Measurements from ENCODE around the gene PIAS2. TPM values are rescaled to one million over a fixed set of nuclear protein-coding genes. Genes with fewer than 3 reads are reported as not detected.

PIAS2 gene
- polyA plus RNA-seq, 3 donors: 22.7 to 26.5 (median 24.6) TPM

DNA sequence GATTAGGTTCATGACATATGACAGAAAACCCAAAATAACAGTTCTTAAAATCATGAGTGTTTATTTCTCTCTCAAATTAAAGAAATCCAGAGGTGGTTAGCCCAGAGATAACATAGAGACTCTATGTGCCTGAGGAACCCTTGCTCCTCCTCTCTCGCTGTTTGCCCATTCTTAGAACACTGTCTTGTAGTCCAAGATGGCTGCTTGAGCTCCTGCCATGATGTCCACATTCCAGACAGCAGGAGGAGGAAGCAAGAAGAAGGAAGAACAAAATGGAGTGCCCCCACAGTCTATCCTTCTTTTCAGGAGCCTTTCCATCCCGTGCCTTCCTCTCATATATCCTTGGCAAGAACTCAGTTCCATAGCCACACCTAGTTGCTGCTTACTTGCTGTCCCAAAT is 146.6 kb downstream of the PIAS2 start:
- DNase-seq (ENCODE audit: low read depth in 3 of 3, low spot score in 2 of 3): no peak

DNA sequence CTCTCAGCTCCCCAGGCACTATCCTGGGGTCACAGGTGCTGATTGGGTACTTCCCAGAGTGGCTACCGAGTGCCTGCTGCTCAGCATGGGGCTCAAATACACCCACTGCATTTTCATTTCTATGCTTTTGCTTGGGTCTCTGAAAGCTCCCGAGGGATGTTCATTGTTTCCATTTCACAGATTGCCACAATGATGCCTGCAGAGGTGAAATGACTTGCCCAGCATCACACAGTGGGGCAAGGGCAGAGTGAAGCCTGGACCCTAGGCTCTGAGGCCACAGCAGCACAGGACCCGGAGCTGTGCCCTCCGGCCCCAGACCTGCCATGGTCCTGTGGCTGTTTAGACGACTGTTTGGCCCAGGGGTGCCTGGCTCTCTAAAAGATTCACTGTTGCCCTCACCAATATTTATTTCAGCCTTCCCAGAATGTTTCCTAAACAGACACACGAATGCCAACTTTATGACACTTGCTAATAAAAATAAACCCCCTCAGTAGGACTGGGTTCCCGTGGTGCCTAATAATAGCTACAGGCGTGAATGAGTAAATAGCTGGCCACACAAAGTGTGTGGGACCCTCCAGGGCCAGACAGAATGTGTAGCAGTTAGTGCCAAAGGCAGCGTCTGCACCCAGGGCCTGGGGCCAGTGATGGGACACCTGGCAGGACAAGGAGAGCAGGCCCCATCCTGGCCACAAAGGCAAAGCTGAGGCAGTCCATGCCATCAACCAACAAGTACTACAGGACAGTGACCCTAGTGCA is 149.0 kb downstream of the PIAS2 start:
- no peak for DNase-seq (ENCODE audit: low read depth in 3 of 3, low spot score in 2 of 3)

DNA sequence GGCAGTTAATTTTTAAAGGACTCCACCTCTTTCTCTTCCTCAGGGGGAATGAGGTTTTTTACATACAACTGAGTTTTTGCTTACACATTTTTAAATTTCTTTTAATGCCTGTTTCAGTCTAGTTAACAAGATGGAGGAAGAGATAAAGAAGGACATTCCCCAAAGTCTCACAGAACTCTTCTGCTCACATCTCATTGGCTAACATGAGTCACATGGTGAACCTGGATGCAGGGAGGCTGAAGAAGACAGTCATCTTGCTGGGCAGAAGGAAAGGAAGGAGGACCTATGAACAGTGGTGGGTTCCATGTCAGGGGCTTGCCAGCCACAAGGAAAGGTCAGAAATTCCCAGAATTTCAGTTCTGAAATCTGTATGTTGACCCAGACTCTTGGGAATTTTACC is 150.1 kb downstream of the PIAS2 start:
- no peak for DNase-seq (ENCODE audit: low read depth in 3 of 3, low spot score in 2 of 3)

DNA sequence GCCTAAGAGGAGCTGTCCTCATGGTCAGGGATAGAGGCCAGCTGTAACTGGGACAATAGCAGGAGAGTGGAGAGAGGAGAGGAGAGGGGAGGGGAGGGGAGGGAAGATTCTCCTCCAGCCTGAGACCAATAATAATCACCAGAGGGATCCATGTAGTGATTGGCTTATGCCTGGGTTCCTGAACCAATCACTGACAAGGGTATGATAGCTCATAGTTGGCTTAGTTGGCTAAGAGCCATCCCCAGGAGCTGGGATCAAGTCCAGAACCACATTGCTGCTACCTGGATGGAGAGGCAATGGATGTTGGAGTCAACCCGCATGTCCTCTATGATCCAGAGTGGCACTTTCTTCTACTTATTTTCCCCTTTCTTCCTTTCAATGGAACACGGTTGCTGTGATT is 152.7 kb downstream of the PIAS2 start:
- no peak for DNase-seq (ENCODE audit: low read depth in 3 of 3, low spot score in 2 of 3)

DNA sequence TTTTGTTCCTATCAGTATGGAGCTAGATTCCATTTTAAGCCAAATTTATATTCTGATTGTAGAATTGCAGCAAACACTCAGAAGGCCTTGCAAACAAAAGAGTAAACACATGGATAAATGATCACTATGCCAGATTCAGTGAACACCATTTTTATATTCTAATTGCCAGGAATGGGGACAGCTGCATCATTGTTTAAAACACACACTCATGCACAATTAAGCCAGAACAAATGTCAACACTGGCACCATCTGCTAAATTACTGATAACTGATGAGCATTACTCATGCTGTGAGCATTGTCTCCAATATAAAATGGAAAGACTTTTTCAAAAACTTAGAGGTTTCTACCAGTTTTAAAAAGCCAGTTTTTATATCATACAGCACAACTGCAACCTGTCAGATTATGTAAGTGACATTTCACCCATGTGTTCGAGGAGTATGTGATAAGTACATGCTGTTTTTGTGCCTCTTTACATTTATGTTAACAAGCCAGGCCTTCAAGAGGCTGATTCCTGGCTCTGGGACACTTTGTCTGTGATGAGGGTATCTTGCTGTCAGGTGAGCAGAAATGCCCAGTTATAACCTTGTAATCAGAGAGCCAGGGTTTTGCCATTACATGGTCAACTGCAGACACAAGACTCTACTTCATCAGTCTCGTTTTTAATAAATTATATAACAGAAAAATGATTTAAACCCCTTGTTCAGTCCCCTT is 156.1 kb downstream of the PIAS2 start:
- no peak for DNase-seq (ENCODE audit: low read depth in 3 of 3, low spot score in 2 of 3)

DNA sequence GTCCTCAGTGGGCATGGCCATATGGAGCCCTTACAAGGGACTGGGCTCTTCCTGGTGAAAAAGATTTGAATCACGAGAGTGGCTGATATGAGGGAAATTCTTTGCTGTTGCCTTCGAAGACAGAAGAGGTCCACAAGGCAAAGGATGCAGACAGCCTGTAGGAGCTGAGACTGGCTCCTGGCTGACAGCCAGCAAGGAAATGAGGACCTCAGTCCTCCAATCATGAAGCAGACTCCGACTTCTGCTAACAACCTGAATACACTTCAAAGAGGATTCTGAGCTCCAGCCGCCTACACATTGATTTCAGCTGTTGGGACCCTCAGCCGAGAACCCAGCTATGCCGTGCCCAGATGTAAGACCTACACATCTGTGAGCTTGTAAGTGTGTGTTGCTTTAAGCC is 157.4 kb downstream of the PIAS2 start:
- DNase-seq (ENCODE audit: low read depth in 3 of 3, low spot score in 2 of 3): no peak

DNA sequence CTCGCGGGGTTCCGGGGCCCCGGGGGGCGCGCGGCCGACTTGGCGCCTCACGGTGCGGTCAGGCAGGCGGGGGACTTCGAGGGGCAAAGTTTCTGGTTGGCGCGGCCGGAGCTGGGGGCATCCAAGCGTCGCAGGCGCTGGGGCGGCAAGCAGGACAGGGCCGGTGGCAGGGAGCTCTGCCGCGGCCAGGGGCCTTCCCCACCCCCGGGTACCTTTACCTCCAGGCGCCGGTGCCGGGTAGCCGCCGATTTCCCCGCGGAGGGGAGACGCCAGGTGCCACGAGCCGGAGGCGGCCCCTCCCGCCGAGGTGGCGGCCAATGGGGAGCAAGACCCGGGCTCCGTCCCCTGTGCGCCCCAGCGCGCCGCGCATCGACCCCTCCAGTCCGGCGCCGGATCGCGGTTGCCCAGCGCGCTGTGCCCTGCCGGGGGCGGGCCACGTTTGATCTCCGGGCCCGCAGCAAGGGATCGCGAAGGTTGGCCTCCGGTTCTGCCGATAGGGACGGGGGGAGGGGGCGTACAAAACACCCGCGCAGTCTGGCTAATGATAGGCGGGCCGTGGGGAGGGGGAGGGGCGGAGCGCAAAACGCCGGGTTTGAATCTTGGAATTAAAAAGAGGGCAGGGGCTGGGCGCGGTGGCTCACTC is 160.6 kb downstream of the PIAS2 start, which contains the start of gene ST8SIA5:
TSS of gene ST8SIA5 (minus strand) at position 495 of the 643 bp plus-strand sequence. CDS start 545 bp downstream, outside the sequence.
- DNase-seq (ENCODE audit: low read depth in 3 of 3, low spot score in 2 of 3): no peak

DNA sequence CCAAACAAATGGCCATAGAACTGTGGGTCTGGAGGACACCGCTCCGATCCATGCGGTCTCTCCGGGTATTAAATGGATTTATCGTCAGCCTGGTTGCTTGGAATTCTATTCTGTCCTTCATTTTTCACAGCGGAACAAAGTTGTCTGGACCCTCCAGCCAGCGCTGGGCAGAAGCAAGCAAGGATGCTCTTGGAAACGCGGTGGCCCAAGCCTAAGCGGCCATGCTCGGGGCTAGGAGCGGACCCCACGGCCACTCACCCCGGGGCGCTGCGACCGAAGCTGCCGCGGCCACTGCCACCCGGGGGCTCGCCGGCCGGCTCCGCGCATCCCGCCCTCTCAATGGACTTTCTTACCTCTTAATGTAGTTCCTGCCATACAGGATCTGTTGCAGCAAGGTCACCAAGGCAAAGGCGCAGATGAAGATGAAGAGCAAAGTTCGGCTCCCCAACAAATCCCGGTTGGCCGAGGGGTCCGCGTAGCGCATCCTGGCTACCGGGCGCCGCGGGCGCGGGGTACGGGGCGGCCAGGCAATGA is 161.2 kb downstream of the PIAS2 start:
- no peak for DNase-seq (ENCODE audit: low read depth in 3 of 3, low spot score in 2 of 3)

DNA sequence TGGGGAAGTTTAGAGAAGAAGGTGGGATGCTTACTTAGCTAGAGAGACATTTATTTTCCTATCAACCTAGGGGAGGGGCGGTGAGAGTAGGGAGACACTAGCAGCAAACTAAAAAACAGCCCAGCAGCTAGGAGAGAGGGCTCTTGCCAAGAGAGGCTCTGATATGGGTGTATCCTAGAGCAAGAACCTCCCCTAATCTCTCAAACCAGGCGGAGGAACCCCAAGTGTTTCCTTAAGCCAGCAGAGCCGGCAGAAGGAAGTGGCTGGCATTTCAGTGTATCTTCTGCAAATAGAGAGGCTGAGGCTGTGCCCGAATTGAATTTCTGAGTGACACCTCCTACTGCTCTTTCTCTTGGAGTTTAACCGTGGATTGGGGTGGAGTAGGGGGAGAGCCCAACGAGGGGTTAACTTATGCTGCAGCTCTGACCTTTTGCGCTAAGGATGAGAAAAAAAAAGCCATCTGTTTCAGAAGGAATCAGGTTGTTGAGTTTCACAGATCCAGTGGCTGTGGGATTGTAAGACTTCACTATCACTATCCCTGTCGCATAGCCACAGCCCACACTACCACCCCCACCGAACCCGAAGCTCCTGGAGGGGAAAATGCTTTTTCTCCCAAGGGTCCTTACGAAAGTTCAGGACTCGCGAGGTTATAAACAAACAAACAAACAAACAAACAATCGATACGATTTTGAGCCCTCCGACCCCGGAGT is 161.8 kb downstream of the PIAS2 start:
- no peak for DNase-seq (ENCODE audit: low read depth in 3 of 3, low spot score in 2 of 3)

DNA sequence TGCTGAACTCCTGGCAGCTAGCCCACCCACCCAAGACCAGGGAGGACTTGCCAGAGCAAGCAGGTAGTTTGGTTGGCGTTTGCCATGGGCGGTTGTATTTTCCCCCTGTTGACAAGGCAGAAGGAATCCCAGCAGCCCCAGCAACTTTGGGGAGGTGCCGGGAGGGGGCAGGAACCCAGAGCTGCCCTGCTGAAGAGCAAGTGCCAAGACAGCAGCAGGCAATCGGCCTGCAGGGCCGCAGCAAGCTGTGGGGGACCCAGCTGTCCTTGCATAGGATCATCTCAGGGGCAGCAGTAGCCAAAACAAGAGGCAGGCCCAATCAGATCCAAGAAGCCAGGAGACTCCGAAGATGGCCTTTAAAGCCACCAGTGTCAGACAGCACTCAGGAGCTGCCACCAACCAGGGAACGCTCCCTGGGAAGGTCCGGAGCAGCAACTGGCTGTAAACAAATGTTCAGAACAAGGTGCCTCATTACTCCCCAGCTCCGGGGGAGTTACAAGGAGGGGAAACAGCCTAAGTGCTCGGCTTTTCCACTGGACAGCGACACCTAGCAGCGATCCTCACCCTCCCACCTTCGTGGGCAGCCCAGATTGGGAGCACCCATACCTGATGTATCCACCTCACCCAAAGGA is 162.5 kb downstream of the PIAS2 start:
- no peak for DNase-seq (ENCODE audit: low read depth in 3 of 3, low spot score in 2 of 3)

DNA sequence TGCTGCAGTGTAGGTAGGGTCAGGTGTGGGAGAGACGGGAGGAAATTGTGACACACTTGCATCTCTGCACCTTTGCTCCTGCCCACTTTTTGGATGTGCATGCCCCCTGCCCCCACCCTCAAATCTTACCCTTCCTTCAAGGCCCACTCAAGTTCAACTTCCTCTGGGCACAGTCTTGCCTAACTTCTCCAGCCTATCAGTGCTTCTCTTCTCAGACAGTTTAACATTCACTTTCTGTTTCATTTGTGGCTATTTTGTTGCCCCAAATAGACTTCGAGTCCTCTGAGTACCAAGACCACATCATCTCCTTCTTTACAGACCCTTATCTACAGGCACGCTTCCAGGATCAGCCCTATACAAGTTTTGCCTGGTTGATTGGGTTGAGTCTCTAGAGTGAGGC is 163.1 kb downstream of the PIAS2 start:
- no peak for DNase-seq (ENCODE audit: low read depth in 3 of 3, low spot score in 2 of 3)

Other genes starting within 250 kb of the PIAS2 start
- 1 to 10 TPM in 1 of 3 donors, under 1 TPM in 2; 0.37 to 1.2 (median 0.61) TPM for gene ST8SIA5, start 160.5 kb downstream of the PIAS2 start, polyA plus RNA-seq (ENCODE audit: insufficient read length in 3 of 3)
- gene KATNAL2, start 95 bp upstream of the PIAS2 start, polyA plus RNA-seq (ENCODE audit: insufficient read length in 3 of 3): 10 to 100 TPM; 10.2 to 10.8 (median 10.3) TPM
- under 1 TPM in 1 of 3 donors, not detected in 2; 0.06 TPM for gene ELOA2, start 118.1 kb upstream of the PIAS2 start, polyA plus RNA-seq (ENCODE audit: insufficient read length in 3 of 3)
- gene HDHD2, start 233.0 kb upstream of the PIAS2 start, polyA plus RNA-seq (ENCODE audit: insufficient read length in 3 of 3): 10 to 100 TPM; 48.7 to 57.2 (median 55.5) TPM